Endothelial cell of umbilical vein (primary cell): ENCODE measurements around the gene ARSH.

Experiments used
- POLR2AphosphoS5 ChIP-seq: IDR thresholded peaks from 2 replicates; pipeline ENCODE4 v1.6.1; 2012; ENCODE audit warnings: low read depth, mild to moderate bottlenecking, control low read depth, low read length, moderate library complexity; ENCODE audit not compliant: insufficient read depth
- TF ChIP-seq, protein P1 (sequence below), 2 donors: IDR thresholded peaks; 1 replicate in 1 of 2; 2 replicates in 1 of 2; pipeline ENCODE4 v1.5.1; 2011; ENCODE audit warnings: low read length in 2 of 2, mild to moderate bottlenecking in 2 of 2, moderate library complexity in 2 of 2, control low read depth in 1 of 2, inconsistent platforms in 1 of 2, low read depth in 1 of 2; ENCODE audit not compliant: insufficient read depth in 1 of 2; ENCODE audit errors: extremely low read depth in 1 of 2

DNA sequence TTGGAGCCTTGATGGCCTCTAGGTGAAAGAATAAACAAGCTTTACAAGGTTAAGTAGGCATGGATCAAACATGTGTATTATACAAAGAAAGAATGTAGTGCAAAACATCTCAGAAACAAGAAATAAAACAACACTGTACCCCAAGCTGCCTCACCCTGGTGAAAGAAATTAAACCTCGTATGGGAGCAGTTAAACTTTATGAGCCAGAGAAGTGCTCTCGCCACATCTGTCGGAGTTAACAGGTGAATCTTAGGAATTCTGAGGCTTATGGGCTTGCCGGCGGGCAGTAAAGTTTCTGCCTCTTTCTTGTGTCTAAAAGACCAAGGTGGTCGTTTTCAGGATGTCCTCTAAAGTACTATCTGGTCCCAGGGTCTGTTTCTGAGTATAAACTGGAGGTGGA is 34.0 kb upstream of the ARSH start:
- TF ChIP-seq, protein P1, sequence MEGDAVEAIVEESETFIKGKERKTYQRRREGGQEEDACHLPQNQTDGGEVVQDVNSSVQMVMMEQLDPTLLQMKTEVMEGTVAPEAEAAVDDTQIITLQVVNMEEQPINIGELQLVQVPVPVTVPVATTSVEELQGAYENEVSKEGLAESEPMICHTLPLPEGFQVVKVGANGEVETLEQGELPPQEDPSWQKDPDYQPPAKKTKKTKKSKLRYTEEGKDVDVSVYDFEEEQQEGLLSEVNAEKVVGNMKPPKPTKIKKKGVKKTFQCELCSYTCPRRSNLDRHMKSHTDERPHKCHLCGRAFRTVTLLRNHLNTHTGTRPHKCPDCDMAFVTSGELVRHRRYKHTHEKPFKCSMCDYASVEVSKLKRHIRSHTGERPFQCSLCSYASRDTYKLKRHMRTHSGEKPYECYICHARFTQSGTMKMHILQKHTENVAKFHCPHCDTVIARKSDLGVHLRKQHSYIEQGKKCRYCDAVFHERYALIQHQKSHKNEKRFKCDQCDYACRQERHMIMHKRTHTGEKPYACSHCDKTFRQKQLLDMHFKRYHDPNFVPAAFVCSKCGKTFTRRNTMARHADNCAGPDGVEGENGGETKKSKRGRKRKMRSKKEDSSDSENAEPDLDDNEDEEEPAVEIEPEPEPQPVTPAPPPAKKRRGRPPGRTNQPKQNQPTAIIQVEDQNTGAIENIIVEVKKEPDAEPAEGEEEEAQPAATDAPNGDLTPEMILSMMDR (IDR thresholded peaks at IDR 0.05; ENCODE audit: extremely low read depth in 1 of 2, insufficient read depth in 1 of 2, low read depth in 1 of 2, low read length in 2 of 2): no peak
- no peak for TF ChIP-seq POLR2AphosphoS5
